ENCODE results near the gene GLOD4. TPM values are rescaled to one million over a fixed set of nuclear protein-coding genes. Genes with fewer than 3 reads are reported as not detected.

Gene GLOD4
- total and polyA plus RNA-seq, 10 of the 15 experiments (the other 5 are each of a cell fraction or from before 2014, with no cell fraction given) = 40.8 to 107 (median 81.2) TPM

- TF ChIP-seq EZH2 (IDR thresholded peaks at IDR 0.05; ENCODE audit: borderline replicate concordance, control insufficient read depth, low read depth, low read length) = no peak
Observed at GRCh38 chr17:773016-773415, 9.1 kb downstream of the GLOD4 start (continued).

- Histone ChIP-seq H3K9me3 (replicated peaks; ENCODE audit: control insufficient read depth, insufficient read depth, low read length) (no peaks in the 10 kb centered on the region), H3K9ac (ENCODE audit: control insufficient read depth, insufficient read depth, low read length) (no peak overlapping the region), H4K20me1 (ENCODE audit: control insufficient read depth, insufficient read depth) (no peaks in the 10 kb centered on the region), H3K79me2 (ENCODE audit: control insufficient read depth, insufficient read depth, low read length) (no peaks in the 10 kb centered on the region), H3K27ac (ENCODE audit: control insufficient read depth, insufficient read depth) (no peak overlapping the region), H3K4me2 (ENCODE audit: control insufficient read depth, insufficient read depth) (no peak overlapping the region), H3K4me1 (ENCODE audit: control insufficient read depth, insufficient read depth, low read length) (no peaks in the 10 kb centered on the region), H3K27me3 (replicated peaks in 1 of 2; ENCODE audit: control insufficient read depth in 2 of 2, insufficient read depth in 2 of 2, low read length in 1 of 2) (no peaks in the 10 kb centered on the region), H3K36me3 (ENCODE audit: control insufficient read depth in 2 of 2, insufficient read depth in 2 of 2, low read length in 1 of 2) (peaks cover 8 to 20% of the 10 kb centered on the region in 2 experiments), H2AFZ (ENCODE audit: control insufficient read depth, low read depth, low read length) (no peak overlapping the region), H3K4me3 (no peak overlapping the region)
- CTCF ChIA-PET = no interaction called here
- POLR2A ChIA-PET = no interaction called here
- intact Hi-C loops (cut with micrococcal nuclease; ENCODE audit: unreplicated experiment) (no loop called here), in situ Hi-C loops (cut with MboI) (no loop called here)
- WGBS (ENCODE audit: insufficient coverage, insufficient replicate concordance, low lambda C conversion rate, missing lambda C conversion rate) = 79% methylated on average over 3 of the region's 3 CpGs
- BruUV-seq (replicated peaks) = no TSS peak
- FAIRE-seq (no peak), ATAC-seq (no peak), DNase-seq (ENCODE audit: low read depth, low spot score) (no peak)
- SMC1A ChIA-PET (ENCODE audit: uncharacterized antibody, unreplicated experiment) = no interaction called here
- no peak for TF ChIP-seq PRDM15 (CRISPR knock-in tag; IDR thresholded peaks at IDR 0.05)
- TF ChIP-seq RCOR1 (conservative IDR thresholded peaks at IDR 0.05; ENCODE audit: low read depth, low read length) = no peak
- no peak for TF ChIP-seq ATF7 (IDR thresholded peaks at IDR 0.05; ENCODE audit: low read depth)
- no peak for TF ChIP-seq SUZ12 (IDR thresholded peaks at IDR 0.05; ENCODE audit: unreplicated experiment)
- TF ChIP-seq BCL11A (IDR thresholded peaks at IDR 0.05; ENCODE audit: low read depth, low read length) = no peak
- no peak for TF ChIP-seq ZNF384 (IDR thresholded peaks at IDR 0.05; ENCODE audit: borderline replicate concordance, low read depth, low read length)
- no peak for TF ChIP-seq CHD4 (IDR thresholded peaks at IDR 0.05)
- TF ChIP-seq SIX5 (IDR thresholded peaks at IDR 0.05; ENCODE audit: low read depth, low read length, severe bottlenecking) = no peak
- no peak for TF ChIP-seq NBN (IDR thresholded peaks at IDR 0.05)
- TF ChIP-seq ATF2 (IDR thresholded peaks at IDR 0.05; ENCODE audit: low read length) = no peak
- TF ChIP-seq WRNIP1 (IDR thresholded peaks at IDR 0.05; ENCODE audit: borderline replicate concordance, low read depth, low read length) = no peak
- TF ChIP-seq ZBTB4 (CRISPR knock-in tag; IDR thresholded peaks at IDR 0.05) = no peak
- TF ChIP-seq CREB1 (IDR thresholded peaks at IDR 0.05; ENCODE audit: low read depth) = no peak
- TF ChIP-seq CHD1 (IDR thresholded peaks at IDR 0.05; ENCODE audit: low read depth, low read length) = no peak
- no peak for TF ChIP-seq EP300 (IDR thresholded peaks at IDR 0.05; ENCODE audit: borderline replicate concordance in 1 of 2, control insufficient read depth in 1 of 2, low read depth in 2 of 2, low read length in 2 of 2)
- RAD21 ChIA-PET (ENCODE audit: unreplicated experiment) = no interaction called here
Observed at GRCh38 chr17:767076-767475, 15.0 kb downstream of the GLOD4 start.

Data from GM12878 (cell line).